GM18873 (cell line): ENCODE results near the gene TMEM120B.

Experiments
- ATAC-seq: cut with Tn5 transposase; IDR thresholded peaks from one replicate; pipeline ENCODE4 v1.9.1; 2021; ENCODE audit warnings: mild to moderate bottlenecking, moderate library complexity, moderate number of reproducible peaks; ENCODE audit not compliant: unreplicated experiment, low FRiP score

Gene TMEM120B

DNA sequence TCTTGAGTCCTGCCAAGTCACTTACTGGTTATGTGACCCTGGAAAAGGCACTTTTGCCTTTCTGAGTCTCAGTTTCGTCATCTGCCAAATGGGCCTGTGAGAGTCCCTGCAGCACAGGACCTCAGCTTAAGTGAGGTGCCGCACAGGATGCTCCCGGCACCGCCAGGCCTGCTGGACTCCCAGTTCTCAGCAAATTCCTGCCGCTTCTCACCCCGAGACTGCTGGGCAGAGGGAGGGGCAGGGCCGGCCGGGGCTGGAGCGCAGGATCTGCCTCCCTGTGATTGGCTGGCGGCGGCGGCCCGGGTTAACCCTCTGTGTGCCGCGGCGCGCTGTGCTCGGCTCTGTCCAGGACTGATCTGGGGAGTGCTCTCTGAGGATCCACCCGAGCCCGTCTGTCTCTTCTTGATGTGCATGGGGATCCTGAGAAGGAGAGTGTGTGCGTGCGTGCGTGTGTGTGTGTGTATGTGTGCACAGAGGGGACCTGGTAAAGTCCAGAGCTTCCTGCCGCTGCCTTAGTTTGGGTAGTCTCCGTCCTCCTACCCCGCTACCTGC, 99.8 kb downstream of the TMEM120B start:
- ATAC-seq: no peak

DNA sequence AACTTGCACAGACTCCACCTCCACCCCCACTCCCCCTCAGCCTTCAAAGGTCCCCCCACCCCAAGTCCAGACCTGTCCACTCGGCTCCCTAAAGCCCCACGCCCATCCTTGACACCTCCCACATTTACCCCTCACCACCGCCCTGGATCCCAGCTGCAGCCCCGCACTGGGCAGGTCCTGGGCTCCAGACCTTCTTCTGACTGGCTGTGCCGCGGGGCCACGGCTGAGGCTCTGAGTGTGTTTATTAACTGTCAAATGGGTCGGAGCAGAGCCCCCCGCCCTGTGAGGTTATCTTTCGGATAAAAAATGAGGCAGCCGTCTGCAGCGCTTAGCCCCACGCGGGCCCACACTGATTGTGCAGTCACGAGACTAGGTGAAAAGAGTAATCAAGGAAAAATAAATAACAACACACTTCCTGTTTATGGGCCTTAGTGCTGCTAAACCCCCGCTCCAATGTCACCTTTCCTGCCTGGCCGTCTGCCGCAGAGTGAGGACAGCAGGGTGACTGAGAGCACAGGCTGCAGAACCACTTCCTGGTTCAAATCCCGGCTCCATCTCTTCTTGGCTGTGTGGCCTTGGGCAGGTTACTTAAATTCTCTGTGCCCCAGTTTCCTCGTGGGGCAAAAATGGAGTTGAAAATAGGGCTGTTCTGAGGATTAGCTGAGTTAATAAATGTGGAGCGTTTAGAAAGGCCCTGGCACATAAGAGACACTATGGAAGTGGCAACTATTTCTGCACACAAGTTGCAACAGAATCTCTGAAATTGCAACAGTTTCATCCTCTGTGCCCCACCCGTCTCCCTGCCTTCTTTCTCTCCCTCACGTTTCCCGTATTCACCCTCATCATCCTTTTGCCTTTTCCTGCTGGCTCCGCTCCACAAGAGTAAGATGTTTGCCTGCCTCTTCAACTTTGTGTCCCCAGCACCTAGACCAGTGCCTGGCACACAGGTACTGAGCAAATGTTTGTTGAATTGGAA, 100.7 kb downstream of the TMEM120B start:
- no peak for ATAC-seq

DNA sequence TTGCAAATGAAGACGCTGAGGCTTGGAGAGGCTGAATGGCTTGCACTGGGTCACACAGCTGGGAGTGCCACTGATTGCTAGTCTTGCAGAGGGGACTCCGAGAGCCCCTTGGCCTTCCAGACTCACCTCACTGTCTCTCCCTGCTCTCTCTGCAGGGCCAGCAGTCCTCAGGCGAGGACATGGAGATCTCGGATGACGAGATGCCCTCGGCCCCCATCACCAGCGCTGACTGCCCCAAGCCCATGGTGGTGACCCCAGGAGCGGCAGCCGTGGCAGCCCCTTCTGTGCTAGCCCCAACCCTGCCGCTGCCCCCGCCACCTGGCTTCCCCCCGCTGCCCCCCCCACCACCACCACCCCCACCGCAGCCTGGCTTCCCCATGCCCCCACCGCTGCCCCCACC, 101.4 kb downstream of the TMEM120B start:
- ATAC-seq: no peak

DNA sequence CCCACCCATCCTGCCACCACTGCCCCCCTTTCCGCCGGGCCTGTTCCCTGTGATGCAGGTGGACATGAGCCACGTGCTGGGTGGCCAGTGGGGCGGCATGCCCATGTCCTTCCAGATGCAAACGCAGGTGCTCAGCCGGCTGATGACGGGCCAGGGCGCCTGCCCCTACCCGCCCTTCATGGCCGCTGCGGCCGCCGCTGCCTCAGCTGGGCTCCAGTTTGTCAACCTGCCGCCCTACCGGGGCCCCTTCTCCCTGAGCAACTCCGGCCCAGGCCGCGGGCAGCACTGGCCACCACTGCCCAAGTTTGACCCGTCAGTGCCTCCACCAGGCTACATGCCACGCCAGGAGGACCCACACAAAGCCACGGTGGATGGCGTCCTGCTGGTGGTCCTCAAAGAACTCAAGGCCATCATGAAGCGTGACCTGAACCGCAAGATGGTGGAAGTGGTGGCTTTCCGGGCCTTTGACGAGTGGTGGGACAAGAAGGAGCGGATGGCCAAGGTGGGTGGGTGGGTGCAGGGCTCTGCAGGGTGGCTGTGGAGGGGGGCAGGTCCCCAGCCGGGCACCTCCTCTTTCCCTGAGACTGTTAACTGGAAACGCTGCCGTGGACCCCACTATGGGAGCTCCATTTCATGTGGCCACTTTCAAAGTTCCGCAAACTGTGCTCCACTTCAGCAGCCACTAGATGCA, 102.0 kb downstream of the TMEM120B start:
- no peak for ATAC-seq

DNA sequence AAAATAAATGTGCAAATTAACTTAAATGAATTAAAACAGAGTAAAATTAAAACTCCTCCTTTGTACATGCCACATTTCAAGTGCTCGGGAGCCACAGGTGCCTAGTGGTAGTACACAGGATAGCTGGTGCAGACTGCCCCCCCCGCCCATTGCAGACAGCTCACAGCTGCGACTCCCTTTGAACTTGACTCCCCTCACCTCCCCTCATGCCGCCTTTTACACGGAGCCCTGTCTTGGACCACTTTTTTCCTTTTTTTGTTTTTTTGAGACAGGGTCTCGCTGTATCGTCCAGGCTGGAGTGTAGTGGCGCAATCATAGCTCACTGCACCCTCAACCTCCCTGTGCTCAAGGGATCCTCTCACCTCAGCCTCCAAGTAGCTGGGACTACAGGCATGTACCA, 102.7 kb downstream of the TMEM120B start:
- ATAC-seq: no peak

DNA sequence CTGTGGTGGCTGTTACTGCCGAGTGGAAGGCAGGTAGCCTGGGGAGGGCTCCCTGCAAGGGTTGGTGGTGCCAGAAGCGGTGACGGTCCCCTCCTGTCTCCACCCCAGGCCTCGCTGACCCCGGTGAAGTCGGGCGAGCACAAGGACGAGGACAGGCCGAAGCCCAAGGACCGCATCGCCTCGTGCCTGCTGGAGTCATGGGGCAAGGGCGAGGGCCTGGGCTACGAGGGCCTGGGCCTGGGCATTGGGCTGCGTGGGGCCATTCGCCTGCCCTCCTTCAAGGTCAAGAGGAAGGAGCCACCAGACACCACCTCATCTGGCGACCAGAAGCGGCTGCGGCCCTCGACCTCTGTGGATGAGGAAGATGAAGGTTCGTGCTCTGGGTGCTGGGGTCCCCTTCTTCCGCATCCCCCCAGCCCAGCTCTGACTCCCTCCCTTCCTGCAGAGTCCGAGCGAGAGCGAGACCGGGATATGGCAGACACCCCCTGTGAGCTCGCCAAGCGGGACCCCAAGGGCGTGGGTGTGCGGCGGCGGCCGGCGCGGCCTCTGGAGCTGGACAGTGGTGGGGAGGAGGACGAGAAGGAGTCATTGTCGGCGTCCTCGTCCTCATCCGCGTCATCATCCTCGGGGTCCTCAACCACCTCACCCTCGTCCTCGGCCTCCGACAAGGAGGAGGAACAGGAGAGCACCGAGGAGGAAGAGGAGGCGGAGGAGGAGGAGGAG, 104.5 kb downstream of the TMEM120B start:
- no peak for ATAC-seq

DNA sequence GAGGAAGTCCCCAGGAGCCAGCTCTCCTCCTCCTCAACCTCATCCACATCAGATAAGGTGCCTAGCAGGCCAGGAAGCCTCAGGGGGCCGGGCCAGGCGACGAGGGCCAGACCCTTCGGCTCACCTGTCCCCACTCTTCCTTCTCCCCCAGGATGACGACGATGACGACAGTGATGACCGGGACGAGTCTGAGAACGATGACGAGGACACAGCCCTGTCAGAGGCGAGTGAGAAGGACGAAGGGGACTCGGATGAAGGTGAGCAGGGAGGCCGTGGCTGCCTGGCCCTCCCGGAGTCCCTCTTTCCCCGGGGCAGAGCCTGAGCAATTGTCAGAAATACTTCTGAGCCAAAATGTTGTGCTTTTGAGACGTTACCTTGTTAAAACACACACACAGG, 105.1 kb downstream of the TMEM120B start:
- ATAC-seq: no peak

DNA sequence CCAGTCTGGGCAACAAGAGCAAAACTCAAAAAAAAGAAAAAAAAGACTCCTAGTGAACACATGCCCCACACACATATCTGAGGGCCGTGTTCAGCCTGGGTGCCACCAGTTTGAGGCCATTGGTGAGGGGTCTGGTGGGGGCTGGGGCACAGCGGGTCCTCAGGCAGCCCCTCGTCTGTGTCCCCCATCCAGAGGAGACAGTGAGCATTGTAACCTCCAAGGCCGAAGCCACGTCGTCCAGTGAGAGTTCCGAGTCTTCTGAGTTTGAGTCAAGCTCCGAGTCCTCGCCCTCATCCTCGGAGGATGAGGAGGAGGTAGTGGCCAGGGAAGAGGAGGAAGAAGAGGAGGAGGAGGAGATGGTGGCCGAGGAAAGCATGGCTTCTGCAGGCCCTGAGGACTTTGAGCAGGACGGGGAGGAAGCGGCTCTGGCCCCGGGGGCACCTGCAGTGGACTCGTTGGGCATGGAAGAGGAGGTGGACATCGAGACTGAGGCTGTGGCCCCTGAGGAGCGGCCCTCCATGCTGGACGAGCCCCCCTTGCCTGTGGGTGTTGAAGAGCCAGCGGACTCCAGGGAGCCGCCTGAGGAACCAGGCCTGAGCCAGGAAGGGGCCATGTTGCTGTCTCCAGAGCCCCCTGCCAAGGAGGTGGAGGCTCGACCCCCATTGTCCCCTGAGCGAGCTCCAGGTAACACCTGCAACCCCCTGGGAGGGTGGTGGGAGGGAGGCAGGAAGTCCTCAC, 106.8 kb downstream of the TMEM120B start:
- no peak for ATAC-seq

DNA sequence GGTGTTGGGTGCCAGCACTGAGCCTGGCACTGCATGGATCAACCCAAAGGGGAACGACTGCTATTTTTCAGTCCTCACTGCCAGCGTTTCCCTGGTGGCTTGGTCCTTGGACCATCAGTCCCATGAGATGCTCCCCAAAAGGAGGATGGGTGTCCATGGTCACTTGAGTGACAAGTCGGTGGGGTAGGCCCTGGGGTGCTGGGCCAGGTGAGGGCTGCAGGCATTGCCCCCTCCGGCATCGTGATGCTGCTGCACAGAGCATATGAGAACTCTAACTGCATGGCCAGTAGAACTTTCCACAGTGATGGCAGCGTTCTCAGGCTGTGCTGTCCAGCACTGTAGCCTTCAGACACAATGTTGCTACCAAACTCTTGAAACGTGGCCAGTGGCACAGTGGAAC, 107.5 kb downstream of the TMEM120B start:
- no peak for ATAC-seq

DNA sequence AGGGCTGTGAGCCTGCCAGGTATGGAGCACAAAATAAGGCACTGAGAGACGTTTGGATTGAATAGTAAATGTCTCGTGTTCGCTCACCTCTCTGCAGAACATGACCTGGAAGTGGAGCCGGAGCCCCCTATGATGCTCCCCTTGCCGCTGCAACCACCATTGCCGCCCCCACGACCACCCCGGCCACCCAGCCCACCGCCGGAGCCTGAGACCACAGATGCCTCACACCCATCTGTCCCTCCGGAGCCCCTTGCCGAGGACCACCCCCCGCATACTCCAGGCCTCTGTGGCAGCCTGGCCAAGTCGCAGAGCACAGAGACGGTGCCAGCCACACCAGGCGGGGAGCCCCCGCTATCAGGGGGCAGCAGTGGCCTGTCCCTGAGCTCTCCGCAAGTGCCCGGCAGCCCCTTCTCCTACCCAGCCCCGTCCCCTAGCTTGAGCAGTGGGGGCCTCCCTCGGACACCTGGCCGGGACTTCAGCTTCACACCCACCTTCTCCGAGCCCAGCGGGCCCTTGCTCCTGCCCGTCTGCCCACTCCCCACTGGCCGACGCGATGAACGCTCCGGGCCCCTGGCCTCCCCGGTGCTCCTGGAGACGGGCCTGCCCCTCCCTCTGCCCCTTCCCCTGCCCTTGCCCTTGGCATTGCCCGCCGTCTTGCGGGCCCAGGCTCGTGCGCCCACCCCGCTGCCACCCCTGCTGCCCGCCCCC, 110.0 kb downstream of the TMEM120B start:
- ATAC-seq: no peak

DNA sequence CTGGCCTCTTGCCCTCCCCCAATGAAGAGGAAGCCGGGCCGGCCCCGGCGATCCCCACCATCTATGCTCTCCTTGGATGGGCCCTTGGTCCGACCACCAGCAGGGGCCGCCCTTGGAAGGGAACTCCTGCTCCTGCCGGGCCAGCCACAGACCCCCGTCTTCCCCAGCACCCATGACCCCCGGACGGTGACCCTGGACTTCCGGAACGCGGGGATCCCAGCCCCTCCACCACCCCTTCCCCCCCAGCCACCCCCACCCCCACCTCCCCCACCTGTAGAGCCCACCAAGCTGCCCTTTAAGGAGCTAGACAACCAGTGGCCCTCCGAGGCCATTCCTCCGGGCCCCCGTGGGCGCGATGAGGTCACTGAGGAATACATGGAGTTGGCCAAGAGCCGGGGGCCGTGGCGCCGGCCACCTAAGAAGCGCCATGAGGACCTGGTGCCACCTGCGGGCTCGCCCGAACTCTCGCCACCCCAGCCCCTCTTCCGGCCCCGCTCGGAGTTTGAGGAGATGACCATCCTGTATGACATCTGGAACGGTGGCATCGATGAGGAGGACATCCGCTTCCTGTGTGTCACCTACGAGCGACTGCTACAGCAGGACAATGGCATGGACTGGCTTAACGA, 110.7 kb downstream of the TMEM120B start:
- ATAC-seq: no peak

DNA sequence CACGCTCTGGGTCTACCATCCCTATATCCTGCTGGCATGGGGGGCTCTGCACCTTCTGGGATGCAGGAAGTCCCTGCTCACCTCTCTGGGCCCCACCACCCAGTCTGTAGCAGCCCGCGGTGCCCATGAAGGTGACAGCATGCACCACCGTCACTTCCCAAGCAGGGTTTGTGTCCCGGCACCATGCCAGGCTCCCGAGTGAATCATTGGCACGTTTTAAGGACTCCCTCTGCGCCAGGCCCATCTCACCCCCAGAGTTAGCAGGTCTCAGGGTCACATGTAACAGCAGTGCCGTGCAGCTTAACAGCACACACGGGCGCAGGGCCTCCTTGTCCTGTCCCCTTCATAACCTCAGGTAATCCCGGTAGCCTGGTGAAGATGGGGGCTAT, 111.2 kb downstream of the TMEM120B start:
- ATAC-seq: no peak

DNA sequence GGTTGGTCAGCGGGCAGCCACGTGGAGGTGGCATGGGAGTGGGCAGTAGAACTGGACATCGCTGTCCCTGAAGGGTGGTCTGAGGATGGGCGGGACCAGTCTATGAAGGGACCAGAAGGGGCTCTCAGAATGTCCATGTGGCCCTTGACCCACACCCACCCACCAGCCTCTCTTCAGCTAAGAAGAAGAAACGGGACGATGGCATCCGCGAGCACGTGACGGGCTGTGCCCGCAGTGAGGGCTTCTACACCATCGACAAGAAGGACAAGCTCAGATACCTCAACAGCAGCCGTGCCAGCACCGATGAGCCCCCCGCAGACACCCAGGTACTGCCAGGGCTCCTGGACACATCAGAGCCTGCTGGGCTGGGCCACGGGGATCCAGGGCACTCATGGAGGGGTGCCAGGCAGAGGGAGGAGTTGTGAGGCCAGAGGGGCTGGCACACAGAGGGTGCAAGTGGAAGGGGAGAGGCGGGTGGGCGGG, 112.5 kb downstream of the TMEM120B start:
- no peak for ATAC-seq

DNA sequence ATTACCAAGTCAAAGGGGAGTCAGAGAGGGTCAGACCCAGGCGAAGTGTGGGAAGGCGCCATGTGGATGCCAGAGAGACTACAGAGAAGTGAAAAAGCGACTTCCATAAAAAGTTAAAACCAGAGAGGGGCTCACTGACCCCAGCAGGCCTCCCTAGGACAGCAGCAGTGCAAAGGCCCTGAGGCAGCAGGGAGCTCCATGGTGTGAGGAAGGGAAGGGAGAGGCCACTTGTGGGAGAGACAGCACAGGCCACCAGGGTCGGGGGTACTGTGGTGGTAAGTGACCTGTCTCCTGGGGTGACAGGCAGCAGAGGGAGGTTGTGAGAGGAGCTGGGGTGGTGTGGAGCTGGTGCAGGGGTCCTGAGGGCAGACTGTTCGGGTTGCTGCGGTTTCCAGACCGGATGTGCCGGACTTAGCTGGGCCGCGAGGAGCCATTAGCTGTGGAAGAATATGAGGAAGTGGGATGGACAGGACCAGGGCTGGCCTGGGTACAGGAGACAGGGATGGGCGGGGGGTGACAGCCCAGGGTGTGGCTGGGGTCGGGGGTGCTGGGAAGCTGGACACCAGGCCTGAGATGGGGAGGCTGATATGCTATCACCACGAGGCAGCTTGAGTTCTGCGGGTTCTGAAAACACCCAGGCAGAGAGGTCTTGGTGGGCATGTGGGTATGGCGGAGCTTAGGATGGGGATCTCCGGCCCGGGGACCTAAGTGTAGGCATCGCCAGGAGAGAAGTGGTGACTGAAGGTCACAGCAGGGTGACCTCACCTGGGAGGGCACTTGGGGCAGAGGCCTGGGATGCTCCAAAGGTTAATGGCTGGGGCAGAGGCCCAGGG, 114.0 kb downstream of the TMEM120B start:
- ATAC-seq: no peak

DNA sequence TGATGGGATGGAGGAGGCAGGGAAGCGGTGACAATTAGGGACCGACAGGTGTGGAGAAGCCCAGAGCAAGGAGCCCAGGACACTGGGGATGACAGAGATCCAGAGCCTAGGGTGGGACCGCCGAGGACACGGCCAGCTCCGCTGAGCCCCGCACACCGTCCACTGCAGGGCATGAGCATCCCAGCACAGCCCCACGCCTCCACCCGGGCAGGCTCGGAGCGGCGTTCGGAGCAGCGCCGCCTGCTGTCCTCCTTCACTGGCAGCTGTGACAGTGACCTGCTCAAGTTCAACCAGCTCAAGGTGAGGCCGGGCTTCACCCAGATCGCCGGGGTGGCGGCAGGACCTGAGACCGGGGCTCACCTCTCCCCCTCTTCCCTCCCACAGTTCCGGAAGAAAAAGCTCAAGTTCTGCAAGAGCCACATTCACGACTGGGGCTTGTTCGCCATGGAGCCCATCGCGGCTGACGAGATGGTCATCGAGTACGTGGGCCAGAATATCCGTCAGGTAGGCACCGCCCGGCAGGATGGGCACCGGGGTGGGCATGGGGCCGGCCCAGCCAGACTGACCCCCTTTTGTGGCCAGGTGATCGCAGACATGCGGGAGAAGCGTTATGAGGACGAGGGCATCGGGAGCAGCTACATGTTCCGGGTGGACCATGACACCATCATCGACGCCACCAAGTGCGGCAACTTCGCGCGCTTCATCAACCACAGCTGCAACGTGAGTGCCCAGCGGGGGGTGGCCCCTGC, 115.0 kb downstream of the TMEM120B start:
- ATAC-seq: no peak

DNA sequence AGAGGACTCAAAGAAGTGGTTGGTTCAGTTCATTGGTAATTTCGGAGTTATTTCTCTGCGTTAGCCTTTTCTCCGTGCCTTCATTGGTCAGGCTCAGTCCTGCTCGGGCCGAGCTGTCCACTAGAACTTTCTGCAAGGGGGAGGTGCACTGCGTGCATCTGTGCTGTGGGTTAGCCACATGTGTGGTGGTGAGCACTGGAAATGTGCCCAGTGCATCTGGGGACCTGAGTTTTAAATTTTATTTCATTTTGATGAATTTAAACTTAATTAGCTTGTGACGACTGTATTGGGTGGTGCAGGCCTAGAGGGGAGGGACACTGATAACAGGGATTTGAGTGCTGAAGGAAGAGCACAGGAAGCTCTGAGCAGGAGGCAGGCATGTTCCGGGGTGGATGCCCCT, 115.8 kb downstream of the TMEM120B start:
- ATAC-seq: no peak

DNA sequence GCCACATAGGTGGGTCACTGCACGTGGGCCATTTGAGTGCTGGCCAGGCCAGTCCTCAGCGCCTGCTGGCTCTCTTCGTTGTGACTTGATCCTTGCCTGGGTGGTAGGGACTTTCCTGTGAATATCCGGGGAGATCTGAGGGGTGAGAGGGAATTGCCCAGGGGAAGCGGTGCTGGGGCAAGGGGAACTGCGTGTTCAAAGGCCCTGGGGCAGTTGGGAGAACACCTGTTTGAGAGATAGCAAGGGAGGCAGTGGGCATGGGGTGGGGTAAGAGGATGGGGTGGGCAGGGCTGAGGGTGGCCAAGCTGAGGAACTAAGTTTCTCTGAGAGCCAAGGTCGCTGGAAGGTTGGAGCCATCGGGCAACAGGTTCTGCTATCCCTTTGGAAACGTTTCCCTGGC, 116.3 kb downstream of the TMEM120B start:
- no peak for ATAC-seq
